GM12878 (cell line): ENCODE data around the gene GUCY2D.

Source experiments
- FOXK2 ChIP-seq: fragments of 450-650 bp; IDR thresholded peaks from 2 replicates; pipeline ENCODE4 v1.6.1; 2017; ENCODE audit warnings: mild to moderate bottlenecking, moderate library complexity
- IRF4 ChIP-seq: IDR thresholded peaks from 2 replicates; pipeline ENCODE4 v1.6.1; 2011; ENCODE audit warnings: low read depth, low read length
- NBN ChIP-seq: fragments of 450-650 bp; IDR thresholded peaks from 2 replicates; pipeline ENCODE4 v1.6.1; 2016
- NFIC ChIP-seq: IDR thresholded peaks from 2 replicates; pipeline ENCODE4 v1.6.1; 2012; ENCODE audit warnings: low read depth, mild to moderate bottlenecking, inconsistent platforms, low read length, moderate library complexity
- POLR2A ChIP-seq: IDR thresholded peaks from 2 replicates; pipeline ENCODE4 v1.6.1; 2011; ENCODE audit warnings: low read depth, mild to moderate bottlenecking, low read length
- RCOR1 ChIP-seq: conservative IDR thresholded peaks from 2 replicates; pipeline ENCODE4 v1.6.1; 2012; ENCODE audit warnings: low read depth, low read length, improper control_type of control experiment
- TAF1 ChIP-seq: IDR thresholded peaks from 2 replicates; pipeline ENCODE4 v1.6.1; 2011; ENCODE audit warnings: mild to moderate bottlenecking, low read depth, low read length, borderline replicate concordance

GRCh38 chr17:7961421-7961820, 41.0 kb upstream of the GUCY2D start:
- no peak for TF ChIP-seq POLR2A
- no peak for TF ChIP-seq FOXK2
- no peak for TF ChIP-seq IRF4
- no peak for TF ChIP-seq TAF1
- TF ChIP-seq NFIC: no peak
- no peak for TF ChIP-seq RCOR1
- no peak for TF ChIP-seq NBN
